Measurements from ENCODE around the gene BDH1. TPM values are rescaled to one million over a fixed set of nuclear protein-coding genes. Genes with fewer than 3 reads are reported as not detected.

The BDH1 gene
- total and polyA plus RNA-seq, 2 of the 13 experiments (the other 11 are each of a cell fraction or from before 2014, with no cell fraction given), result 21.2 to 71.9 TPM

DNA sequence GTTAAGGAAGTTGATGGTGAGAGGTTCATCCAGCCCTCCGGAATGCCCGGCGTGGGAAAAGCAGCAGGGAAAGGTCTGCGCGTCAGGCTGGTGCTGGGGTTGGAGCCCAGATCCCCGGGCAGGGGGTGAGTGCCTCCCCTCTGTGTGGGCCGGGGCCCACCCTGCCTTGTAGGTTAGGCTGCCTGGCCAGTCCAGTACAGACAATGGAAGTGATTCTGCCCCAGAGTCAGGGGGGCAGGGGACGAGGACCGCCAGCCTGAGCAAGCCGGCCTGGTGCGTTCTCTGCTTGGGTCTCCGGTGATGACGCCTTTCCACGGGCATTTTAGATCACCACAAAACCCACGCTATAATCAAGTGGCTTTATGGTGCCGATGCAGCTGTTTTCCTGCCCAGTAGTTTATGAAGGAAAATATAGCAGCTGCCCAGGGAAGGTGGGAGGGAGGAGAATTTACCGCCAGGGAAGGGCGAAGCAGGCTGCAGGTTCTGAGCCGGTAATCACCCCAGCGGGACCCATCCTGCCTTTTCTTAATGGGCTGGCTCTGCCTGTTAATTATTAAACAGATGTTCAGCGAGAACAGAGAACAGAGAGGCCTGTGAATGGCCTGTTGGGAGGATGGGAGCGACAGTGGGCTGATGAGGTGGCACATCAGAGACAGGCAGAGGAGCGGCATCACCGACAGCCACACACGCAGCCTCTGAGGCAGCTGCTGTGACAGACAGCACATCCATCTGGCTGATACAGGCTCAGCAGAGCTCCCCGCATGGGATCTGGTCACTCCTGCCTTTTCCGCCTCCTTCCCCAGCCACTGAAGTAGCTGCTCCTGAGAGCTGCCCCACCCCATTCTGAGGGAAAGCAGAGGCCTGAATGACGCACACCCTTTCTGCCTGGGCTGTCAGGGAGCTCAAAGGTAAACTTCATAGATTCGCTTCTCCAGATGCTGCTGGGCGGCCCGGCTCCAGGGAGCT is 35.2 kb downstream of the BDH1 start (continued):
- no peak for TF ChIP-seq ZNF670 (CRISPR knock-in tag; IDR thresholded peaks at IDR 0.05; ENCODE audit: borderline replicate concordance)
- TF ChIP-seq, protein P1, sequence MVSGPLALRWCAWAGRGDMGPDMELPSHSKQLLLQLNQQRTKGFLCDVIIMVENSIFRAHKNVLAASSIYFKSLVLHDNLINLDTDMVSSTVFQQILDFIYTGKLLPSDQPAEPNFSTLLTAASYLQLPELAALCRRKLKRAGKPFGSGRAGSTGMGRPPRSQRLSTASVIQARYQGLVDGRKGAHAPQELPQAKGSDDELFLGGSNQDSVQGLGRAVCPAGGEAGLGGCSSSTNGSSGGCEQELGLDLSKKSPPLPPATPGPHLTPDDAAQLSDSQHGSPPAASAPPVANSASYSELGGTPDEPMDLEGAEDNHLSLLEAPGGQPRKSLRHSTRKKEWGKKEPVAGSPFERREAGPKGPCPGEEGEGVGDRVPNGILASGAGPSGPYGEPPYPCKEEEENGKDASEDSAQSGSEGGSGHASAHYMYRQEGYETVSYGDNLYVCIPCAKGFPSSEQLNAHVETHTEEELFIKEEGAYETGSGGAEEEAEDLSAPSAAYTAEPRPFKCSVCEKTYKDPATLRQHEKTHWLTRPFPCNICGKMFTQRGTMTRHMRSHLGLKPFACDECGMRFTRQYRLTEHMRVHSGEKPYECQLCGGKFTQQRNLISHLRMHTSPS (CRISPR knock-in tag; IDR thresholded peaks at IDR 0.05; ENCODE audit: low read depth), result no peak
- peak; percentile 67; the same call in 1 of the 3 replicates for TF ChIP-seq MXI1 (IDR thresholded peaks at IDR 0.05; ENCODE audit: borderline replicate concordance, low read depth, low read length)
- TF ChIP-seq, protein P2, sequence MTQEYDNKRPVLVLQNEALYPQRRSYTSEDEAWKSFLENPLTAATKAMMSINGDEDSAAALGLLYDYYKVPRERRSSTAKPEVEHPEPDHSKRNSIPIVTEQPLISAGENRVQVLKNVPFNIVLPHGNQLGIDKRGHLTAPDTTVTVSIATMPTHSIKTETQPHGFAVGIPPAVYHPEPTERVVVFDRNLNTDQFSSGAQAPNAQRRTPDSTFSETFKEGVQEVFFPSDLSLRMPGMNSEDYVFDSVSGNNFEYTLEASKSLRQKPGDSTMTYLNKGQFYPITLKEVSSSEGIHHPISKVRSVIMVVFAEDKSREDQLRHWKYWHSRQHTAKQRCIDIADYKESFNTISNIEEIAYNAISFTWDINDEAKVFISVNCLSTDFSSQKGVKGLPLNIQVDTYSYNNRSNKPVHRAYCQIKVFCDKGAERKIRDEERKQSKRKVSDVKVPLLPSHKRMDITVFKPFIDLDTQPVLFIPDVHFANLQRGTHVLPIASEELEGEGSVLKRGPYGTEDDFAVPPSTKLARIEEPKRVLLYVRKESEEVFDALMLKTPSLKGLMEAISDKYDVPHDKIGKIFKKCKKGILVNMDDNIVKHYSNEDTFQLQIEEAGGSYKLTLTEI (CRISPR knock-in tag; conservative IDR thresholded peaks at IDR 0.05), result no peak
- TF ChIP-seq, protein P3, sequence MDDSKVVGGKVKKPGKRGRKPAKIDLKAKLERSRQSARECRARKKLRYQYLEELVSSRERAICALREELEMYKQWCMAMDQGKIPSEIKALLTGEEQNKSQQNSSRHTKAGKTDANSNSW (CRISPR knock-in tag; IDR thresholded peaks at IDR 0.05; ENCODE audit: borderline replicate concordance), result no peak
- no peak for TF ChIP-seq AGO1 (IDR thresholded peaks at IDR 0.05; ENCODE audit: low read depth, low read length, poor library complexity, severe bottlenecking)
- 0 out of 2 replicates have a peak, but pooled peaks have one; percentile 18 for TF ChIP-seq FOXA3 (CRISPR knock-in tag; IDR thresholded peaks at IDR 0.05)
- TF ChIP-seq JUND (CRISPR knock-in tag; IDR thresholded peaks at IDR 0.05), result no peak; the same call in 1 of the 2 replicates
- TF ChIP-seq, protein P4, sequence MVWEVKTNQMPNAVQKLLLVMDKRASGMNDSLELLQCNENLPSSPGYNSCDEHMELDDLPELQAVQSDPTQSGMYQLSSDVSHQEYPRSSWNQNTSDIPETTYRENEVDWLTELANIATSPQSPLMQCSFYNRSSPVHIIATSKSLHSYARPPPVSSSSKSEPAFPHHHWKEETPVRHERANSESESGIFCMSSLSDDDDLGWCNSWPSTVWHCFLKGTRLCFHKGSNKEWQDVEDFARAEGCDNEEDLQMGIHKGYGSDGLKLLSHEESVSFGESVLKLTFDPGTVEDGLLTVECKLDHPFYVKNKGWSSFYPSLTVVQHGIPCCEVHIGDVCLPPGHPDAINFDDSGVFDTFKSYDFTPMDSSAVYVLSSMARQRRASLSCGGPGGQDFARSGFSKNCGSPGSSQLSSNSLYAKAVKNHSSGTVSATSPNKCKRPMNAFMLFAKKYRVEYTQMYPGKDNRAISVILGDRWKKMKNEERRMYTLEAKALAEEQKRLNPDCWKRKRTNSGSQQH (CRISPR knock-in tag; IDR thresholded peaks at IDR 0.05; ENCODE audit: low read depth), result no peak
- TF ChIP-seq, protein P5, sequence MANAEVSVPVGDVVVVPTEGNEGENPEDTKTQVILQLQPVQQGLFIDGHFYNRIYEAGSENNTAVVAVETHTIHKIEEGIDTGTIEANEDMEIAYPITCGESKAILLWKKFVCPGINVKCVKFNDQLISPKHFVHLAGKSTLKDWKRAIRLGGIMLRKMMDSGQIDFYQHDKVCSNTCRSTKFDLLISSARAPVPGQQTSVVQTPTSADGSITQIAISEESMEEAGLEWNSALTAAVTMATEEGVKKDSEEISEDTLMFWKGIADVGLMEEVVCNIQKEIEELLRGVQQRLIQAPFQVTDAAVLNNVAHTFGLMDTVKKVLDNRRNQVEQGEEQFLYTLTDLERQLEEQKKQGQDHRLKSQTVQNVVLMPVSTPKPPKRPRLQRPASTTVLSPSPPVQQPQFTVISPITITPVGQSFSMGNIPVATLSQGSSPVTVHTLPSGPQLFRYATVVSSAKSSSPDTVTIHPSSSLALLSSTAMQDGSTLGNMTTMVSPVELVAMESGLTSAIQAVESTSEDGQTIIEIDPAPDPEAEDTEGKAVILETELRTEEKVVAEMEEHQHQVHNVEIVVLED (CRISPR knock-in tag; IDR thresholded peaks at IDR 0.05; ENCODE audit: borderline replicate concordance), result peak; percentile 48; the same call in 1 of the 2 replicates
- TF ChIP-seq SPEN (CRISPR knock-in tag; IDR thresholded peaks at IDR 0.05; ENCODE audit: low read depth), result peak; percentile 60; the same call in 1 of the 2 replicates
- TF ChIP-seq, protein P6, sequence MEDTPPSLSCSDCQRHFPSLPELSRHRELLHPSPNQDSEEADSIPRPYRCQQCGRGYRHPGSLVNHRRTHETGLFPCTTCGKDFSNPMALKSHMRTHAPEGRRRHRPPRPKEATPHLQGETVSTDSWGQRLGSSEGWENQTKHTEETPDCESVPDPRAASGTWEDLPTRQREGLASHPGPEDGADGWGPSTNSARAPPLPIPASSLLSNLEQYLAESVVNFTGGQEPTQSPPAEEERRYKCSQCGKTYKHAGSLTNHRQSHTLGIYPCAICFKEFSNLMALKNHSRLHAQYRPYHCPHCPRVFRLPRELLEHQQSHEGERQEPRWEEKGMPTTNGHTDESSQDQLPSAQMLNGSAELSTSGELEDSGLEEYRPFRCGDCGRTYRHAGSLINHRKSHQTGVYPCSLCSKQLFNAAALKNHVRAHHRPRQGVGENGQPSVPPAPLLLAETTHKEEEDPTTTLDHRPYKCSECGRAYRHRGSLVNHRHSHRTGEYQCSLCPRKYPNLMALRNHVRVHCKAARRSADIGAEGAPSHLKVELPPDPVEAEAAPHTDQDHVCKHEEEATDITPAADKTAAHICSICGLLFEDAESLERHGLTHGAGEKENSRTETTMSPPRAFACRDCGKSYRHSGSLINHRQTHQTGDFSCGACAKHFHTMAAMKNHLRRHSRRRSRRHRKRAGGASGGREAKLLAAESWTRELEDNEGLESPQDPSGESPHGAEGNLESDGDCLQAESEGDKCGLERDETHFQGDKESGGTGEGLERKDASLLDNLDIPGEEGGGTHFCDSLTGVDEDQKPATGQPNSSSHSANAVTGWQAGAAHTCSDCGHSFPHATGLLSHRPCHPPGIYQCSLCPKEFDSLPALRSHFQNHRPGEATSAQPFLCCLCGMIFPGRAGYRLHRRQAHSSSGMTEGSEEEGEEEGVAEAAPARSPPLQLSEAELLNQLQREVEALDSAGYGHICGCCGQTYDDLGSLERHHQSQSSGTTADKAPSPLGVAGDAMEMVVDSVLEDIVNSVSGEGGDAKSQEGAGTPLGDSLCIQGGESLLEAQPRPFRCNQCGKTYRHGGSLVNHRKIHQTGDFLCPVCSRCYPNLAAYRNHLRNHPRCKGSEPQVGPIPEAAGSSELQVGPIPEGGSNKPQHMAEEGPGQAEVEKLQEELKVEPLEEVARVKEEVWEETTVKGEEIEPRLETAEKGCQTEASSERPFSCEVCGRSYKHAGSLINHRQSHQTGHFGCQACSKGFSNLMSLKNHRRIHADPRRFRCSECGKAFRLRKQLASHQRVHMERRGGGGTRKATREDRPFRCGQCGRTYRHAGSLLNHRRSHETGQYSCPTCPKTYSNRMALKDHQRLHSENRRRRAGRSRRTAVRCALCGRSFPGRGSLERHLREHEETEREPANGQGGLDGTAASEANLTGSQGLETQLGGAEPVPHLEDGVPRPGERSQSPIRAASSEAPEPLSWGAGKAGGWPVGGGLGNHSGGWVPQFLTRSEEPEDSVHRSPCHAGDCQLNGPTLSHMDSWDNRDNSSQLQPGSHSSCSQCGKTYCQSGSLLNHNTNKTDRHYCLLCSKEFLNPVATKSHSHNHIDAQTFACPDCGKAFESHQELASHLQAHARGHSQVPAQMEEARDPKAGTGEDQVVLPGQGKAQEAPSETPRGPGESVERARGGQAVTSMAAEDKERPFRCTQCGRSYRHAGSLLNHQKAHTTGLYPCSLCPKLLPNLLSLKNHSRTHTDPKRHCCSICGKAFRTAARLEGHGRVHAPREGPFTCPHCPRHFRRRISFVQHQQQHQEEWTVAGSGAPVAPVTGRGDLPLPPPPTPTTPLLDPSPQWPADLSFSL (CRISPR knock-in tag; IDR thresholded peaks at IDR 0.05), result no peak
